A549 (cell line): ENCODE measurements around the gene NAA16. TPM values are rescaled to one million over a fixed set of nuclear protein-coding genes. Genes with fewer than 3 reads are reported as not detected.

Experiments
- ATAC-seq, 2 experiments: fragments of 200-7000 bp in 1 of 2; fragments of >200 bp in 1 of 2; cut with Nextera tagmentation in 1 of 2; cut with Tn5 transposase in 1 of 2; 3 replicates each; pipeline versions ENCODE4 v1.8.0 to v1.9.1; 2018 to 2020; ENCODE audit warnings: mild to moderate bottlenecking in 1 of 2, moderate library complexity in 1 of 2
- CTCF ChIA-PET: fragments of 300-600 bp; sonication (Branson Sonifier 250); formaldehyde crosslinking; extraction: SDS; loops from one replicate; lab custom pipeline; 2021; ENCODE audit warnings: antibody characterized with exemption, inconsistent platforms; lab: Yijun Ruan, JAX
- POLR2A ChIA-PET: fragments of 350-600 bp; formaldehyde crosslinking; extraction: SDS; loops from one replicate; lab custom pipeline; 2021; ENCODE audit warnings: antibody characterized with exemption, inconsistent platforms; lab: Yijun Ruan, JAX
- DNase-seq, 2 experiments: peaks; one replicate each; pipeline versions ENCODE4 v3.0.0 to v3.0.0-alpha.2; 2011 to 2016; ENCODE audit warnings: low read depth in 1 of 2, low spot score in 1 of 2
- FAIRE-seq: peaks from 2 replicates; lab custom pipeline; 2011; peaks lifted over from hg19 to GRCh38; lab: Jason Lieb, UNC
- H3K27ac ChIP-seq, 2 experiments: fragments of >200 bp; sonication (Bioruptor Twin); formaldehyde crosslinking; 3 replicates each; pipeline ENCODE4 v1.5.1; 2016 to 2017
- H3K4me1 ChIP-seq: fragments of >200 bp; sonication (Bioruptor Twin); formaldehyde crosslinking; 3 replicates; pipeline ENCODE4 v1.6.1; 2016
- H3K4me2 ChIP-seq: fragments of >200 bp; sonication (Bioruptor Twin); formaldehyde crosslinking; 3 replicates; pipeline ENCODE4 v1.6.1; 2016
- H3K4me3 ChIP-seq: fragments of >200 bp; sonication (Bioruptor Twin); formaldehyde crosslinking; 3 replicates; pipeline ENCODE4 v1.5.1; 2016
- H3K9me3 ChIP-seq: fragments of >200 bp; sonication (Bioruptor Twin); formaldehyde crosslinking; 3 replicates; pipeline ENCODE4 v1.6.1; 2016
- ATOH8 ChIP-seq: fragments of 250-450 bp; sonication (Bioruptor Pico); IDR thresholded peaks from 2 replicates; pipeline ENCODE4 v1.5.0; 2020; ENCODE audit warnings: low read depth, mild to moderate bottlenecking, moderate library complexity
- BHLHE40 ChIP-seq: IDR thresholded peaks from 2 replicates; pipeline ENCODE4 v1.6.1; 2012; ENCODE audit warnings: low read depth, low read length, inconsistent platforms
- CBX2 ChIP-seq: fragments of 200-600 bp; sonication (generic); IDR thresholded peaks from 2 replicates; pipeline ENCODE4 v1.6.1; 2016; ENCODE audit warnings: low read depth, mild to moderate bottlenecking, borderline replicate concordance
- CEBPB ChIP-seq, 2 experiments: fragments of >200 bp in 1 of 2; sonication (Bioruptor Twin) in 1 of 2; formaldehyde crosslinking in 1 of 2; IDR thresholded peaks; 2 replicates each; pipeline ENCODE4 v1.6.1; 2012 to 2016
- CHD2 ChIP-seq: fragments of 150-350 bp; IDR thresholded peaks from 2 replicates; pipeline ENCODE4 v1.6.1; 2014; ENCODE audit warnings: low read length; ENCODE audit not compliant: partially characterized antibody
- CHD4 ChIP-seq: fragments of 200-600 bp; sonication (generic); IDR thresholded peaks from 2 replicates; pipeline ENCODE4 v1.6.1; 2016; ENCODE audit warnings: antibody characterized with exemption, mild to moderate bottlenecking, borderline replicate concordance
- CTCF ChIP-seq: fragments of >200 bp; sonication (Bioruptor Twin); formaldehyde crosslinking; IDR thresholded peaks from 3 replicates; pipeline ENCODE4 v1.5.1; 2016
- EHF ChIP-seq: fragments of 250-450 bp; sonication (Bioruptor Pico); IDR thresholded peaks from 2 replicates; pipeline ENCODE4 v1.5.0; 2020; ENCODE audit warnings: mild to moderate bottlenecking
- FOXS1 ChIP-seq: fragments of 250-450 bp; sonication (Bioruptor Pico); IDR thresholded peaks from 2 replicates; pipeline ENCODE4 v1.5.0; 2020; ENCODE audit warnings: mild to moderate bottlenecking, moderate library complexity
- HDAC2 ChIP-seq: fragments of 200-600 bp; sonication (generic); IDR thresholded peaks from 2 replicates; pipeline ENCODE4 v1.6.1; 2016
- HES2 ChIP-seq: fragments of >200 bp; sonication (Bioruptor Twin); formaldehyde crosslinking; IDR thresholded peaks from 2 replicates; pipeline ENCODE4 v1.6.1; 2016
- HEYL ChIP-seq: fragments of 250-450 bp; sonication (Bioruptor Pico); IDR thresholded peaks from 2 replicates; pipeline ENCODE4 v1.8.0; 2021; ENCODE audit warnings: mild to moderate bottlenecking, moderate library complexity
- HOXA7 ChIP-seq: fragments of 250-450 bp; sonication (Bioruptor Pico); IDR thresholded peaks from 2 replicates; pipeline ENCODE4 v1.5.0; 2020; ENCODE audit warnings: mild to moderate bottlenecking, moderate library complexity
- HOXB5 ChIP-seq: fragments of 250-450 bp; sonication (Bioruptor Pico); IDR thresholded peaks from 2 replicates; pipeline ENCODE4 v1.5.0; 2020; ENCODE audit warnings: mild to moderate bottlenecking, moderate library complexity
- JUNB ChIP-seq: fragments of >200 bp; sonication (Bioruptor Twin); formaldehyde crosslinking; IDR thresholded peaks from 2 replicates; pipeline ENCODE4 v1.6.1; 2016
- MAZ ChIP-seq: fragments of 150-350 bp; IDR thresholded peaks from 2 replicates; pipeline ENCODE4 v1.6.1; 2014; ENCODE audit warnings: antibody characterized with exemption, low read depth, low read length, borderline replicate concordance
- NPAS2 ChIP-seq: fragments of 250-450 bp; sonication (Bioruptor Pico); IDR thresholded peaks from 2 replicates; pipeline ENCODE4 v1.8.0; 2022; ENCODE audit warnings: mild to moderate bottlenecking, moderate library complexity, borderline replicate concordance
- NR3C1 ChIP-seq: fragments of >200 bp; sonication (Bioruptor Twin); formaldehyde crosslinking; IDR thresholded peaks from 3 replicates; pipeline ENCODE4 v1.6.1; 2017
- POLR2A ChIP-seq: IDR thresholded peaks from 2 replicates; pipeline ENCODE4 v1.6.1; 2012; ENCODE audit warnings: mild to moderate bottlenecking, low read length
- RAD21 ChIP-seq, 2 experiments: fragments of >200 bp in 1 of 2; sonication (Bioruptor Twin) in 1 of 2; formaldehyde crosslinking in 1 of 2; IDR thresholded peaks in 1 of 2; conservative IDR thresholded peaks in 1 of 2; 2 replicates in 1 of 2; 3 replicates in 1 of 2; pipeline ENCODE4 v1.6.1; 2012 to 2018; ENCODE audit warnings: inconsistent platforms in 1 of 2
- RARB ChIP-seq: fragments of 250-450 bp; sonication (Bioruptor Pico); IDR thresholded peaks from 2 replicates; pipeline ENCODE4 v1.8.0; 2021; ENCODE audit warnings: mild to moderate bottlenecking, moderate library complexity
- TP53 ChIP-seq: fragments of 250-450 bp; sonication (Bioruptor Pico); IDR thresholded peaks from 2 replicates; pipeline ENCODE4 v1.5.0; 2021; ENCODE audit warnings: mild to moderate bottlenecking, moderate library complexity
- ZNF302 ChIP-seq: fragments of 250-450 bp; sonication (Bioruptor Pico); IDR thresholded peaks from 2 replicates; pipeline ENCODE4 v1.9.0; 2021; ENCODE audit warnings: inconsistent platforms, mild to moderate bottlenecking, moderate library complexity
- WGBS: methylation state at CpG from one replicate; pipeline ENCODE4 v1.1.6; 2017; ENCODE audit errors: missing lambda C conversion rate; 5-methylcytosine and 5-hydroxymethylcytosine counted together
- polyA plus RNA-seq, 4 experiments: library from polyadenylated mRNA; depleted of rRNA in 3 of 4; stranded (reverse); fragments of >200 nt; fragmentation: RNase III in 1 of 4; extraction: RNeasy Plus Mini Kit Qiagen cat#74134 plus additional on column Dnase treatment in 1 of 4; gene quantifications; 2 replicates in 3 of 4; 3 replicates in 1 of 4; pipeline ENCODE4 v1.2.3, GENCODE V29; 2011 to 2017
- TF ChIP-seq, protein P1 (sequence below): IDR thresholded peaks from 2 replicates; pipeline ENCODE4 v1.6.1; 2012
- TF ChIP-seq, protein P2 (sequence below): fragments of 200-600 bp; sonication (generic); IDR thresholded peaks from 2 replicates; pipeline ENCODE4 v1.6.1; 2016; ENCODE audit warnings: antibody characterized with exemption, mild to moderate bottlenecking, moderate library complexity
- TF ChIP-seq, protein P3 (sequence below): fragments of 150-350 bp; IDR thresholded peaks from 2 replicates; pipeline ENCODE4 v1.6.1; 2014; ENCODE audit warnings: low read depth, mild to moderate bottlenecking, low read length

NAA16 gene
- polyA plus RNA-seq, 2 of the 4 experiments (the other 2 are of a cell fraction) = 10.5 to 18.8 TPM

DNA sequence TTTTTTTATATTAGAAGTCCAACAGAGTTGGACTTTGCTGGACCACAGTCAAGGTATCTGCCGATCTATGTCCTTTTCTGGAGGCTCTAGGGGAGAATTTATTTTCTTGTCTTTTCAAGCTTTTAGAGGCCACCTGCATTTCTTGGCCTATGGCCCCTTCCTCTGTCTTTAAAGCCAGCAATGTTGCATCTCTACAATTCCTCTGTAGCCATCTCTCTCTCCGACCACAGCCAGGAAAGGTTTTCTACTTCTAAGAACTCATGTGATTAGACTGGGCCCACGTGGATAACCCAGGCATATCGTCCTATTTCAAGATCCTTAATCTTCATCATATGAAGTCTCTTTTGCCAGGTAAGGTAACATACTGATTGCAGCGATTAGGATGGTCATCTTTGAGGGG is 102.8 kb downstream of the NAA16 start:
- H3K9me3 ChIP-seq = no peaks in the 10 kb centered on the region
- DNase-seq (no peak), FAIRE-seq (no peak)
- WGBS = 73% methylated on average over 5 of the region's 5 CpGs
- no peak for TF ChIP-seq NPAS2
- TF ChIP-seq HEYL (CRISPR knock-in tag) = no peak
- no peak for TF ChIP-seq RARB (CRISPR knock-in tag)
- no peak for TF ChIP-seq HOXB5 (CRISPR knock-in tag)
- TF ChIP-seq FOXS1 (CRISPR knock-in tag) = no peak
- no peak for TF ChIP-seq CEBPB (IDR thresholded peaks at IDR 0.05)
- TF ChIP-seq, all 56 proteins: peak for 0
- Histone ChIP-seq H3K4me1 (no peaks in the 10 kb centered on the region), H3K27ac (no peak overlapping the region), H3K4me2 (no peak overlapping the region), H3K4me3 (no peak overlapping the region)
- ChIA-PET POLR2A (no interaction called here), CTCF (interaction anchor here (0.7 kb wide), 1 partner anchor 240 kb away, joined by 3 read pairs; no protein-coding TSS in a partner anchor)
- ATAC-seq = no peak

- Histone ChIP-seq H3K27ac (no peak overlapping the region), H3K4me1 (no peaks in the 10 kb centered on the region), H3K4me3 (no peak overlapping the region)
- FAIRE-seq (no peak), ATAC-seq (no peak)
- TF ChIP-seq HDAC2 (no peak), FOXS1 (CRISPR knock-in tag) (no peak), CTCF (no peak), CBX2 (no peak), TP53 (no peak), HES2 (no peak), CHD4 (no peak), NPAS2 (no peak), RAD21 (conservative IDR thresholded peaks at IDR 0.05 in 1 of 2, IDR thresholded peaks at IDR 0.05 in 1 of 2) (no peak), HOXB5 (CRISPR knock-in tag) (no peak), EHF (no peak), POLR2A (no peak), HOXA7 (CRISPR knock-in tag) (no peak), MAZ (no peak), JUNB (no peak)
- TF ChIP-seq, protein P1, sequence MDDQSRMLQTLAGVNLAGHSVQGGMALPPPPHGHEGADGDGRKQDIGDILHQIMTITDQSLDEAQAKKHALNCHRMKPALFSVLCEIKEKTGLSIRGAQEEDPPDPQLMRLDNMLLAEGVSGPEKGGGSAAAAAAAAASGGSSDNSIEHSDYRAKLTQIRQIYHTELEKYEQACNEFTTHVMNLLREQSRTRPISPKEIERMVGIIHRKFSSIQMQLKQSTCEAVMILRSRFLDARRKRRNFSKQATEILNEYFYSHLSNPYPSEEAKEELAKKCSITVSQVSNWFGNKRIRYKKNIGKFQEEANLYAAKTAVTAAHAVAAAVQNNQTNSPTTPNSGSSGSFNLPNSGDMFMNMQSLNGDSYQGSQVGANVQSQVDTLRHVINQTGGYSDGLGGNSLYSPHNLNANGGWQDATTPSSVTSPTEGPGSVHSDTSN = no peak
- TF ChIP-seq, all 56 proteins: peak for 0
- ChIA-PET CTCF (no interaction called here), POLR2A (no interaction called here)
- Histone ChIP-seq H3K9me3 (no peaks in the 10 kb centered on the region), H3K4me2 (no peak overlapping the region)
- DNase-seq = no peak
- WGBS = 30% methylated on average over 3 of the region's 3 CpGs
Observed at GRCh38 chr13:41416276-41416675, 105.2 kb downstream of the NAA16 start.

DNA sequence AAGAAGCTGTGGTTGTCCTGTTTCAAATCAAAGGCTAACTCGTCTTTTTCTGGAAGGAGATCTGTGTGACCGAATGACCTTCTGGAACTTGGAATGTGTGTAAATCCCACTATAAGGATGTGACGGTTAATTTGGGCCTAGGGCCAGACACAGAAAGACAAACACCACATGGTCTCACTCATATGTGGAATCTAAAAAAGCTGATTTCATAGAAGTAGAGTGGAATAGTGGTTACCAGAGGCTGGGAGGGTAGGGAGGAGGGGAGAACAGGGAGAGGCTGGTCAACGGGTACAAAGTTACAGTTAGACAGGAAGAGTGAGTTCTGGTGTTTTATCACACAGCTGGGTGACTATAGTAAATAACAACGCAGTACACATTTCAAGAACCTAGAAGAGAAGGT is 107.0 kb downstream of the NAA16 start:
- no peak for ATAC-seq
- CTCF ChIA-PET = no interaction called here

More for the DNA sequence above, 107.0 kb downstream of the NAA16 start:
- Histone ChIP-seq H3K4me3 (no peak overlapping the region), H3K27ac (no peak overlapping the region), H3K4me1 (no peaks in the 10 kb centered on the region), H3K9me3 (no peaks in the 10 kb centered on the region), H3K4me2 (no peak overlapping the region)
- TF ChIP-seq NR3C1 = no peak
- TF ChIP-seq ZNF302 (CRISPR knock-in tag) = no peak
- TF ChIP-seq, protein P2, sequence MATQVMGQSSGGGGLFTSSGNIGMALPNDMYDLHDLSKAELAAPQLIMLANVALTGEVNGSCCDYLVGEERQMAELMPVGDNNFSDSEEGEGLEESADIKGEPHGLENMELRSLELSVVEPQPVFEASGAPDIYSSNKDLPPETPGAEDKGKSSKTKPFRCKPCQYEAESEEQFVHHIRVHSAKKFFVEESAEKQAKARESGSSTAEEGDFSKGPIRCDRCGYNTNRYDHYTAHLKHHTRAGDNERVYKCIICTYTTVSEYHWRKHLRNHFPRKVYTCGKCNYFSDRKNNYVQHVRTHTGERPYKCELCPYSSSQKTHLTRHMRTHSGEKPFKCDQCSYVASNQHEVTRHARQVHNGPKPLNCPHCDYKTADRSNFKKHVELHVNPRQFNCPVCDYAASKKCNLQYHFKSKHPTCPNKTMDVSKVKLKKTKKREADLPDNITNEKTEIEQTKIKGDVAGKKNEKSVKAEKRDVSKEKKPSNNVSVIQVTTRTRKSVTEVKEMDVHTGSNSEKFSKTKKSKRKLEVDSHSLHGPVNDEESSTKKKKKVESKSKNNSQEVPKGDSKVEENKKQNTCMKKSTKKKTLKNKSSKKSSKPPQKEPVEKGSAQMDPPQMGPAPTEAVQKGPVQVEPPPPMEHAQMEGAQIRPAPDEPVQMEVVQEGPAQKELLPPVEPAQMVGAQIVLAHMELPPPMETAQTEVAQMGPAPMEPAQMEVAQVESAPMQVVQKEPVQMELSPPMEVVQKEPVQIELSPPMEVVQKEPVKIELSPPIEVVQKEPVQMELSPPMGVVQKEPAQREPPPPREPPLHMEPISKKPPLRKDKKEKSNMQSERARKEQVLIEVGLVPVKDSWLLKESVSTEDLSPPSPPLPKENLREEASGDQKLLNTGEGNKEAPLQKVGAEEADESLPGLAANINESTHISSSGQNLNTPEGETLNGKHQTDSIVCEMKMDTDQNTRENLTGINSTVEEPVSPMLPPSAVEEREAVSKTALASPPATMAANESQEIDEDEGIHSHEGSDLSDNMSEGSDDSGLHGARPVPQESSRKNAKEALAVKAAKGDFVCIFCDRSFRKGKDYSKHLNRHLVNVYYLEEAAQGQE = no peak
- TF ChIP-seq CHD2 = no peak
- no peak for TF ChIP-seq BHLHE40
- TF ChIP-seq HES2 = no peak
- TF ChIP-seq, protein P3, sequence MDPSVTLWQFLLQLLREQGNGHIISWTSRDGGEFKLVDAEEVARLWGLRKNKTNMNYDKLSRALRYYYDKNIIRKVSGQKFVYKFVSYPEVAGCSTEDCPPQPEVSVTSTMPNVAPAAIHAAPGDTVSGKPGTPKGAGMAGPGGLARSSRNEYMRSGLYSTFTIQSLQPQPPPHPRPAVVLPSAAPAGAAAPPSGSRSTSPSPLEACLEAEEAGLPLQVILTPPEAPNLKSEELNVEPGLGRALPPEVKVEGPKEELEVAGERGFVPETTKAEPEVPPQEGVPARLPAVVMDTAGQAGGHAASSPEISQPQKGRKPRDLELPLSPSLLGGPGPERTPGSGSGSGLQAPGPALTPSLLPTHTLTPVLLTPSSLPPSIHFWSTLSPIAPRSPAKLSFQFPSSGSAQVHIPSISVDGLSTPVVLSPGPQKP = no peak
- no peak for TF ChIP-seq ATOH8 (CRISPR knock-in tag)
- POLR2A ChIA-PET = no interaction called here
- no peak for FAIRE-seq
- no peak for DNase-seq
- 42% methylated on average over 5 of the region's 5 CpGs for WGBS
